ENCODE measurements around the gene SEBOX. TPM values are rescaled to one million over a fixed set of nuclear protein-coding genes. Genes with fewer than 3 reads are reported as not detected.

Gene SEBOX
- total RNA-seq, result not detected

DNA sequence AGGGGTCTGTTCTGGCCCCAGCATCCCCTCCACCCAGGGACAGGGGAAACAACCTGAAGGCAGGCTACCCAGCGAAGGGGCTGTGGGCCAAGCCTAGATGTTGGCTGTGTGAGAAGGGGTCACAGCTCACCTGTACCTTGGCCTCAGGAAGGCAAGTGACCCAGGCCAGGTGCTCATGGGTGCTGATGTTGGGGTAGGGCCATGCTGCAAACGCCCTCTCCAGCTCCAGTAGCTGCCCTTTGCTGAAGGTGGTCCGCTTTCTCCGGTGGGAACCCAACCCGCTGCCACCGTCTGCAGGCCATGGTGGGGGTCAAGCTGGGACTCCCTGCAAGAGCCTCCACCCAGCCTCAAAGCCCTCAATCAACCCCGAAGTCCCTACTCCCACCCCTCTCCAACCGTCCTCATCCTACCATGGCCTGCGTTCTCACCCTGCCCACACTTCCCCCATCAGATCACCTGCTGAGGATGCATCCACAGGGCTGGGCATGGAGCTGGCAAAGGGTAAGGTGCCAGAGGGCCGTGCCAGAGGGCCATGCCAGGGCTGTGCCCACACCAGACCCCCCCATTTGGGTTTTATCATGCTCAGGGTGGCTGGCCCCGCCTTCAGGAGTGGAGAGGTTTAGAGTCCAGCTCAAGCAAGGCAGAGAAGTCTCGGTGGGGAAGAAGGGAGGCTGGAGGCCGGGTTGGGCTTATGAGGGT, at the start of gene SEBOX:
Gene SEBOX, minus strand, starts transcription at position 535 of the 699 bp plus-strand sequence. Its CDS starts 48 bp downstream, at position 487.
- no peak within 1 kb of the TSS for H3K27ac ChIP-seq
- no peak within 1 kb of the TSS for H3K4me3 ChIP-seq
- TF ChIP-seq EP300 (IDR thresholded peaks at IDR 0.05) (no peak), POLR2A (IDR thresholded peaks at IDR 0.05) (no peak), CTCF (IDR thresholded peaks at IDR 0.05) (no peak)
- DNase-seq (ENCODE audit: low spot score in 2 of 2), result no peak
- H3K4me1 ChIP-seq, result no peaks in the 10 kb centered on the region
- H3K36me3 ChIP-seq, result peaks cover 0 to 83% (median 28%) of the 10 kb centered on the region in 3 donors
- WGBS, 2 donors, result 90 to 94% methylated on average over 13 of the region's 13 CpGs
- H3K27me3 ChIP-seq, result no peaks in the 10 kb centered on the region
- no peaks in the 10 kb centered on the region for H3K9me3 ChIP-seq

DNA sequence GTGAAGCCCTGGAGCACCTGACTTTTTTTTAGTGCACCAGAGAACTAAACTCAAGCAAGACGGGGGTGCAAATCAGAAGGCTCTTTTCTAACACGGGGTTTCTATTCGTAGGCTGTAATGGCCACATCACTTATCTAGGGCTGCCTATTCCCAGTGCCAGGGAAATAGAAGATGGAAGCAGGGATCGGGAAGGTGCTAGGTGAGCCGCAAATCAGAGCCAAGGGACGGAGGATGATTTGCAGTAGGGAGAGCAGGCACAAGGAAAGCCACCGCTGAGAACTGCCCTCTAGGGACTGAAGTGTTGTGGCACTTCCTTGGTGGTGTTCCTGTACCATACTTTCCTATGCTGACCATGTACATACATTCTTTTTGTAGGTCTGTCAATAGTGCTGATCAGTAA, 48.8 kb upstream of the SEBOX start:
- H3K27ac ChIP-seq, result no peak overlapping the region
- no peak overlapping the region for H3K4me3 ChIP-seq
- no peak for DNase-seq (ENCODE audit: low spot score in 2 of 2)
- no peaks in the 10 kb centered on the region for H3K36me3 ChIP-seq
- no peaks in the 10 kb centered on the region for H3K9me3 ChIP-seq
- H3K27me3 ChIP-seq, result peaks cover 0 to 12% of the 10 kb centered on the region in 2 donors
- H3K4me1 ChIP-seq, result peaks cover 0 to 6% (median 0%) of the 10 kb centered on the region in 4 donors
- TF ChIP-seq EP300 (IDR thresholded peaks at IDR 0.05) (no peak), CTCF (IDR thresholded peaks at IDR 0.05) (no peak), POLR2A (IDR thresholded peaks at IDR 0.05) (no peak)
- 50 to 54% methylated on average over 7 of the region's 7 CpGs for WGBS, 2 donors

GRCh38 chr17:28412099-28412498, 47.1 kb upstream of the SEBOX start:
- H3K27ac ChIP-seq, result no peak overlapping the region
- no peaks in the 10 kb centered on the region for H3K36me3 ChIP-seq
- WGBS, 2 donors, result 66 to 70% methylated on average over 3 of the region's 3 CpGs
- no peak for DNase-seq (ENCODE audit: low spot score in 2 of 2)
- no peak for TF ChIP-seq CTCF (IDR thresholded peaks at IDR 0.05)
- no peak for TF ChIP-seq EP300 (IDR thresholded peaks at IDR 0.05)
- TF ChIP-seq POLR2A (IDR thresholded peaks at IDR 0.05), result no peak
- no peaks in the 10 kb centered on the region for H3K9me3 ChIP-seq
- no peak overlapping the region for H3K4me3 ChIP-seq
- H3K4me1 ChIP-seq, result peaks cover 0 to 5% (median 0%) of the 10 kb centered on the region in 4 donors
- H3K27me3 ChIP-seq, result peaks cover 0 to 12% of the 10 kb centered on the region in 2 donors

GRCh38 chr17:28407974-28408306, 42.9 kb upstream of the SEBOX start:
- no peak for TF ChIP-seq POLR2A (IDR thresholded peaks at IDR 0.05)
- no peak for TF ChIP-seq EP300 (IDR thresholded peaks at IDR 0.05)
- no peak for TF ChIP-seq CTCF (IDR thresholded peaks at IDR 0.05)
- Histone ChIP-seq H3K27ac (no peak overlapping the region), H3K4me1 (peaks cover 0 to 21% (median 4%) of the 10 kb centered on the region in 4 donors), H3K4me3 (no peak overlapping the region), H3K27me3 (no peaks in the 10 kb centered on the region), H3K9me3 (no peaks in the 10 kb centered on the region), H3K36me3 (peaks cover 0 to 3% (median 0%) of the 10 kb centered on the region in 3 donors)
- WGBS, 2 donors, result 78 to 100% methylated on average over 1 of the region's 1 CpG
- DNase-seq (ENCODE audit: low spot score in 2 of 2), result no peak

DNA sequence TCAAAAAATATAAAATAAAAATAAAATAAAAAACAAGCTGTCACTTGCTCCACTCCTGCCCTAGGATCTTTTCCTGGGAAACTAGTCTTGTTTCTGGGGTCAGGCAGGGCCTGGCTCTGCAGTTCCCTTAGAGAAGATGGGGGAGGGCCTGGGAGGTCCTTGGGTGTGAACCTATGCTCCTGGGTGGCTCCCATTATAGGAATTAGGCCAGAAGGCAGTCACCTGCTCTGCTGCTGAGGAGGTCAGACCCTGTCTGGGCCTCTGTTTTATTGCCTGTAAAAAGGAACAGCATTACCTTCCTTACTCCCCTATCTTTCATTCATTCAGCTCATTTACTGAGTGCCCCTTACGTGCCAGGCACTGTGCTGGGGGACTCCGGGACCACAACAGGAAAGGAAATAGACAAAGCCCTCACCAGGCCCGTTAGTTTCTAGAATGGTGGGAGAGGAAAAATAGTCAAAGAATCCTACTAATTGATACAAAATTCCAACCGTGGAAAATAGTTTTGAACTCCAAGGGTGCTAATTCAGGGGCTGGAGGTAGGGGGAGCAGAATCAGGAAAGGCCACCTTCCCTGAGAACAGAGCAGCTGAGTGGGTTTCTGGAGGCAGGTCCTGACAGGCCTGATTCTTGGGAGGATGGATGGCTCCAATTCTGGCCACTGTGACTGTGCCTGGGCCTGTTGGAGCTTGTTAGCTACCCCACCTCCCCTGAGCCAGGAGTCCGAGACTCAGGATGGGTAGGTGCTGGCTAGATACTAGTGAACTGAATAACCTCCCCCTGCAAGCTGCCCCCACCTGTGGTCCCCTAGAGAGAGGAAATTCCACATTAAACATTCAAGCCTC, 42.4 kb upstream of the SEBOX start:
- DNase-seq (ENCODE audit: low spot score in 2 of 2), result no peak
- TF ChIP-seq CTCF (IDR thresholded peaks at IDR 0.05) (no peak), EP300 (IDR thresholded peaks at IDR 0.05) (no peak), POLR2A (IDR thresholded peaks at IDR 0.05) (no peak)
- no peak overlapping the region for H3K27ac ChIP-seq
- H3K27me3 ChIP-seq, result no peaks in the 10 kb centered on the region
- 68 to 72% methylated on average over 5 of the region's 5 CpGs for WGBS, 2 donors
- H3K4me1 ChIP-seq, result peaks cover 0 to 21% (median 4%) of the 10 kb centered on the region in 4 donors
- no peak overlapping the region for H3K4me3 ChIP-seq
- H3K36me3 ChIP-seq, result peaks cover 0 to 9% (median 0%) of the 10 kb centered on the region in 3 donors
- no peaks in the 10 kb centered on the region for H3K9me3 ChIP-seq
